T-helper 1 cell treated with Interleukin-12 subunit alpha and Interleukin-12 subunit beta and Interleukin-4 antibody, amounts not matched to agents 30 μg/mL and 1 μg/mL, for 36 hours (primary cell): ENCODE data around the gene RAB9A.

Experiments used
- H3K27ac Mint-ChIP-seq: one replicate; pipeline ENCODE4 v1.8.0; 2021; ENCODE audit warnings: mild to moderate bottlenecking, mixed read lengths
- H3K27me3 Mint-ChIP-seq: one replicate; pipeline ENCODE4 v1.8.0; 2021; ENCODE audit warnings: low read depth, mixed read lengths
- H3K36me3 Mint-ChIP-seq: one replicate; pipeline ENCODE4 v1.8.0; 2021; ENCODE audit warnings: low read depth, mixed read lengths
- H3K4me1 Mint-ChIP-seq: one replicate; pipeline ENCODE4 v1.8.0; 2021; ENCODE audit warnings: low read depth, mixed read lengths
- H3K4me3 Mint-ChIP-seq: one replicate; pipeline ENCODE4 v1.8.0; 2021; ENCODE audit warnings: mild to moderate bottlenecking, moderate library complexity, mixed read lengths
- H3K9me3 Mint-ChIP-seq: one replicate; pipeline ENCODE4 v1.8.0; 2021; ENCODE audit warnings: mixed read lengths

RAB9A gene

DNA sequence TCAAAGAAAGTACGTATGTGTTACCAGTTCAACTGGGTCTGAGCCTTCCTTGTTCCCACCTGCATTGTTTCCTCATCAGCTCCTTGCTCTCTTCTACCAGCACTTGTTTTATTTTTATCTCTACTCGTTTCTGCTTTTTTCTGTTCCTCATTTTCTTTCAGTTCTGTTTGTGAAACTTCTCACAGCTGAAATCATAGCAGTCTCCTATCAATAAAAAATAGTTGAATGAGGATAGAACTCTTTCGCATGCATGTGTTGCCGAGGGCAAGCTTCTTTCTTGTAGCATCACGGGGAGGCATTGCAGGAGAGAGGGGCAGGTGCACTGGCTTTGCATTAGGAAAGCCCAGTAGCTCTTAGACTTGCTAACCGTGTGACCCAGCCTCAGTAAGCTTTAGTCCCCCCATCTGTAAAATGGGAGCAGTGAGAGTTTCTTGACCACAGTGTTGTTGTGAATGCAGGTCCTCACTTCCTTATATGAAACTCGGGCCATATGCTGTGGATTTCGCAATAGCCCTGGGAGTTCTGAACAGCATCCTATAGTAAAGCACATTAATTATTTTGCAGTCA, 70.3 kb downstream of the RAB9A start:
- Mint-ChIP-seq H3K4me1 (peaks cover 7% of the 10 kb centered on the region), H3K27ac (no peak overlapping the region)

More for the DNA sequence above, 70.3 kb downstream of the RAB9A start:
- Mint-ChIP-seq H3K9me3 (no peaks in the 10 kb centered on the region), H3K36me3 (peaks cover 34% of the 10 kb centered on the region), H3K27me3 (no peaks in the 10 kb centered on the region), H3K4me3 (no peak overlapping the region)
